ENCODE measurements around the gene FGGY.

Gene FGGY

DNA sequence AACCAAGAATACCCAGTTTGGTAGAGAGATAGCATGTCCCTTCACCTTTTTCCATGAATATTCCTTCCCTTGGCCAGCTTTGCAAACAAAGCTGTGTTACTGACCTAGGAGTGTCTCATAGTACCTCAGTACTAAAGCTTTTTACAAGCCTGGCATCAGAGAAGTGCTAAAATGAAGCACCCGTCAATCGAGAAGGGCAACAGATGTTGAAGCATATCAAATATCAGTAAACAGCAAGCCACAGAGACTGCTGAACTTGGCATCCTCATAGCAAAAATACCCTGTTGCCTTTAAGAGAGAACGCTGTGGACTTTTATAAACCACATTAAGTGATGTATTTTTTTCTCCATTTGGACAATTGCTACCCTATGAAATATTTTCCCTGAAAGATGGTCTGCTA, 389.3 kb downstream of the FGGY start:
- no peak for DNase-seq (ENCODE audit: low read depth)
- TF ChIP-seq MYC (IDR thresholded peaks at IDR 0.05; ENCODE audit: low read depth, low read length) = no peak
- TF ChIP-seq POLR2A (IDR thresholded peaks at IDR 0.05; ENCODE audit: extremely low read depth, insufficient read length) = no peak
- TF ChIP-seq CTCF (IDR thresholded peaks at IDR 0.05; ENCODE audit: low read depth, low read length) = no peak
- TF ChIP-seq MAX (IDR thresholded peaks at IDR 0.05; ENCODE audit: low read depth, low read length) = no peak

DNA sequence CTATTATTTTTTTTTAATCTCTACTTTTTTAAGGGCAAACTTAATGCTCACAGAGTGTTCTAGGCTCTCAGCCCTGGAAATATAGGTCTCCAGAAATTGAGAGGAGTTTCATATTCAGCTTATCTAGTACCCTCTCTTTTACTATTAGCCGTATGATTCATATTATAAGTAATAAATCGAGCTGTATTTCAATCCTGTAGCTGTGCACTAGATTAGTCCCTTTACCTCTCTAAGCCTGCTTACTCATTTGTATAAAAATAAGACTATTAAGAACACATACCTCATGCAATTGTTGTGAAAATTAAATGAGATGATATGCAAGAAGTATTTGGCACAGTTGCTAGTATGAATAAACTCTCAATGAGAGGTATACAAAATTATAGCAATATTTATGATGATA, 389.7 kb downstream of the FGGY start:
- TF ChIP-seq CTCF (IDR thresholded peaks at IDR 0.05; ENCODE audit: low read depth, low read length) (no peak), POLR2A (IDR thresholded peaks at IDR 0.05; ENCODE audit: extremely low read depth, insufficient read length) (no peak), MAX (IDR thresholded peaks at IDR 0.05; ENCODE audit: low read depth, low read length) (no peak), MYC (IDR thresholded peaks at IDR 0.05; ENCODE audit: low read depth, low read length) (no peak)
- H3K4me3 ChIP-seq (ENCODE audit: low read depth, low read length) = no peak overlapping the region
- no peak for DNase-seq (ENCODE audit: low read depth)

More for the DNA sequence above, 389.3 kb downstream of the FGGY start:
- H3K4me3 ChIP-seq (ENCODE audit: low read depth, low read length) = no peak overlapping the region

GRCh38 chr1:59687081-59687480, 390.2 kb downstream of the FGGY start:
- H3K4me3 ChIP-seq (ENCODE audit: low read depth, low read length) = no peak overlapping the region
- TF ChIP-seq POLR2A (IDR thresholded peaks at IDR 0.05; ENCODE audit: extremely low read depth, insufficient read length) = no peak
- TF ChIP-seq CTCF (IDR thresholded peaks at IDR 0.05; ENCODE audit: low read depth, low read length) = no peak
- TF ChIP-seq MYC (IDR thresholded peaks at IDR 0.05; ENCODE audit: low read depth, low read length) = no peak
- no peak for TF ChIP-seq MAX (IDR thresholded peaks at IDR 0.05; ENCODE audit: low read depth, low read length)
- DNase-seq (ENCODE audit: low read depth) = no peak

- DNase-seq (ENCODE audit: low read depth) = peak; percentile 63
- H3K4me3 ChIP-seq (ENCODE audit: low read depth, low read length) = no peak overlapping the region
- TF ChIP-seq MAX (IDR thresholded peaks at IDR 0.05; ENCODE audit: low read depth, low read length) (no peak), CTCF (IDR thresholded peaks at IDR 0.05; ENCODE audit: low read depth, low read length) (no peak), MYC (IDR thresholded peaks at IDR 0.05; ENCODE audit: low read depth, low read length) (no peak), POLR2A (IDR thresholded peaks at IDR 0.05; ENCODE audit: extremely low read depth, insufficient read length) (no peak)
Observed at GRCh38 chr1:59688976-59689375, 392.1 kb downstream of the FGGY start.

DNA sequence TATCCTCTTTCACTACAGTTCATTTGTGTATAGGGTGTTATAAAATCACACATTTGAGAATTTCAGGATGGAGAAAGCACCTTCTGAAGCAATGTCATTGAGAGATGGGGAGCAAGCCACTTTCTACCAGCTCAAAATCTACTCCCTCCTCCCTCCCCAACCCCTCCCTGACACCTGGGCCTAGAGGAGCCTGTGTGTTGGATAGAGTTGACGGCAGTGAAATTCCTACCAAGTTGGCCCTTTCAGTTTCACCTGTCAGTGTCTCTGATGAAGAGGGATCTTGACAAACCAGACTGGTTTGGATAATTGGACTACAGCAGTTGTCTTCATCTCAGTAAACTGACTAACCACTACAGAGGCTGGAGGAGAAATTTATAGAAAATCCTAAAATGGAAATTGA, 392.8 kb downstream of the FGGY start:
- TF ChIP-seq MYC (IDR thresholded peaks at IDR 0.05; ENCODE audit: low read depth, low read length) (no peak), POLR2A (IDR thresholded peaks at IDR 0.05; ENCODE audit: extremely low read depth, insufficient read length) (no peak), MAX (IDR thresholded peaks at IDR 0.05; ENCODE audit: low read depth, low read length) (no peak), CTCF (IDR thresholded peaks at IDR 0.05; ENCODE audit: low read depth, low read length) (no peak)

More for the DNA sequence above, 392.8 kb downstream of the FGGY start:
- no peak overlapping the region for H3K4me3 ChIP-seq (ENCODE audit: low read depth, low read length)
- DNase-seq (ENCODE audit: low read depth) = no peak
